ENCODE results near the gene CMPK1. TPM values are rescaled to one million over a fixed set of nuclear protein-coding genes. Genes with fewer than 3 reads are reported as not detected.
A peak's percentile ranks its signal among the peaks of the same experiment; 100 is the strongest.

Gene CMPK1
- total and polyA plus RNA-seq, 10 of the 15 experiments (the other 5 are each of a cell fraction or from before 2014, with no cell fraction given) = 43.7 to 159 (median 85.6) TPM

DNA sequence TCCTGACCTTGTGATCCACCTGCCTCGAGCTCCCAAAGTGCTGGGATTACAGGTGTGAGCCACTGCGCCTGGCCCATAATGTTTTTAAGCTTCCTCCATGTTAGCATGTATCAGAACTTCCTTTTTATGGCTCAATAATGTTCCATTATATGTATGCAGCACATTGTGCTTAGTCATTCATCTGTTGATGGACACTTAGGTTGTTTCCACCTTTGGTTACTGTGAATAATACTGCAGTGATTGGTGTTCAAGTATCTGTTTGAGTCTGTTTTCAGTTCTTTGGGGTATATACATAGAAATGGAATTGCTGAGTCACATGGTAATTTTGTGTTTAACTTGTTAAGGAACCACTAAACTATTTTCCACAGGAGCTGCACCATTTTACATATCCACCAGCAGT lies 17.7 kb downstream of the CMPK1 start:
- no peak overlapping the region for H3K4me3 ChIP-seq
- FAIRE-seq = peak; percentile 69
- H4K20me1 ChIP-seq (ENCODE audit: control insufficient read depth, insufficient read depth) = no peaks in the 10 kb centered on the region
- H3K27me3 ChIP-seq (replicated peaks in 1 of 2; ENCODE audit: control insufficient read depth in 2 of 2, insufficient read depth in 2 of 2, low read length in 1 of 2) = no peaks in the 10 kb centered on the region
- ChIA-PET POLR2A (interaction anchor here (0.6 to 1.2 kb wide), 5 partner anchors 10 to 1433 kb away, joined by 3 to 9 read pairs (median 4); no protein-coding TSS in a partner anchor), SMC1A (ENCODE audit: uncharacterized antibody, unreplicated experiment) (interaction anchor here (0.7 to 1.3 kb wide), 6 partner anchors 13 to 352 kb away, joined by 3 to 7 read pairs (median 3); no protein-coding TSS in a partner anchor), CTCF (interaction anchor here (1.3 to 1.8 kb wide), 4 partner anchors 13 to 86 kb away, joined by 4 to 8 read pairs (median 6); partner anchors contain the start of gene FOXD2), RAD21 (ENCODE audit: unreplicated experiment) (interaction anchor here (0.6 to 1.9 kb wide), 3 partner anchors 13 to 62 kb away, joined by 3 to 12 read pairs (median 3); partner anchors contain the start of gene CMPK1)
- H3K9me3 ChIP-seq (replicated peaks; ENCODE audit: control insufficient read depth, insufficient read depth, low read length) = no peaks in the 10 kb centered on the region; the same call in 2 of the 3 replicates
- BruUV-seq (replicated peaks) = no TSS peak
- peak overlapping the region; percentile 61 for H3K27ac ChIP-seq (ENCODE audit: control insufficient read depth, insufficient read depth)
- H2AFZ ChIP-seq (ENCODE audit: control insufficient read depth, low read depth, low read length) = no peak overlapping the region
- no peak overlapping the region for H3K9ac ChIP-seq (ENCODE audit: control insufficient read depth, insufficient read depth, low read length)
- in situ Hi-C loops (cut with MboI) = no loop called here
- DNase-seq (ENCODE audit: low read depth, low spot score) = peak; percentile 72
- peak overlapping the region; percentile 7 for H3K4me2 ChIP-seq (ENCODE audit: control insufficient read depth, insufficient read depth)
- H3K79me2 ChIP-seq (ENCODE audit: control insufficient read depth, insufficient read depth, low read length) = peaks cover 18% of the 10 kb centered on the region
- H3K36me3 ChIP-seq (ENCODE audit: control insufficient read depth in 2 of 2, insufficient read depth in 2 of 2, low read length in 1 of 2) = peaks cover 0 to 5% of the 10 kb centered on the region in 2 experiments; a peak in 2 of 4 replicates
- H3K4me1 ChIP-seq (ENCODE audit: control insufficient read depth, insufficient read depth, low read length) = peaks cover 4% of the 10 kb centered on the region; the same call in 1 of the 2 replicates
- ATAC-seq = peak; percentile 98
- WGBS (ENCODE audit: insufficient coverage, insufficient replicate concordance, low lambda C conversion rate, missing lambda C conversion rate) = 87% methylated on average over 2 of the region's 2 CpGs
- intact Hi-C loops (cut with micrococcal nuclease; ENCODE audit: unreplicated experiment) = no loop called here
- 0 out of 2 replicates have a peak, but pooled peaks have one; percentile 23 for TF ChIP-seq BCL11A (IDR thresholded peaks at IDR 0.05; ENCODE audit: low read depth, low read length)
- TF ChIP-seq ZBTB40 (IDR thresholded peaks at IDR 0.05; ENCODE audit: borderline replicate concordance) = no peak
- no peak for TF ChIP-seq HDAC2 (IDR thresholded peaks at IDR 0.05)
- TF ChIP-seq TCF7 (IDR thresholded peaks at IDR 0.05; ENCODE audit: borderline replicate concordance) = no peak
- TF ChIP-seq CBX3 (IDR thresholded peaks at IDR 0.05; ENCODE audit: borderline replicate concordance, low read depth) = no peak
- TF ChIP-seq BMI1 (IDR thresholded peaks at IDR 0.05; ENCODE audit: borderline replicate concordance) = no peak
- no peak; the same call in 1 of the 2 replicates for TF ChIP-seq IRF4 (IDR thresholded peaks at IDR 0.05; ENCODE audit: low read depth, low read length)
- peak; percentile 77 for TF ChIP-seq ZNF24 (IDR thresholded peaks at IDR 0.05)
- TF ChIP-seq SKIL (IDR thresholded peaks at IDR 0.05; ENCODE audit: low read depth, poor library complexity, severe bottlenecking) = no peak
- TF ChIP-seq RB1 (IDR thresholded peaks at IDR 0.05; ENCODE audit: borderline replicate concordance) = no peak
- TF ChIP-seq, protein P1, sequence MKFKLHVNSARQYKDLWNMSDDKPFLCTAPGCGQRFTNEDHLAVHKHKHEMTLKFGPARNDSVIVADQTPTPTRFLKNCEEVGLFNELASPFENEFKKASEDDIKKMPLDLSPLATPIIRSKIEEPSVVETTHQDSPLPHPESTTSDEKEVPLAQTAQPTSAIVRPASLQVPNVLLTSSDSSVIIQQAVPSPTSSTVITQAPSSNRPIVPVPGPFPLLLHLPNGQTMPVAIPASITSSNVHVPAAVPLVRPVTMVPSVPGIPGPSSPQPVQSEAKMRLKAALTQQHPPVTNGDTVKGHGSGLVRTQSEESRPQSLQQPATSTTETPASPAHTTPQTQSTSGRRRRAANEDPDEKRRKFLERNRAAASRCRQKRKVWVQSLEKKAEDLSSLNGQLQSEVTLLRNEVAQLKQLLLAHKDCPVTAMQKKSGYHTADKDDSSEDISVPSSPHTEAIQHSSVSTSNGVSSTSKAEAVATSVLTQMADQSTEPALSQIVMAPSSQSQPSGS (IDR thresholded peaks at IDR 0.05; ENCODE audit: low read length) = no peak
- TF ChIP-seq, protein P2, sequence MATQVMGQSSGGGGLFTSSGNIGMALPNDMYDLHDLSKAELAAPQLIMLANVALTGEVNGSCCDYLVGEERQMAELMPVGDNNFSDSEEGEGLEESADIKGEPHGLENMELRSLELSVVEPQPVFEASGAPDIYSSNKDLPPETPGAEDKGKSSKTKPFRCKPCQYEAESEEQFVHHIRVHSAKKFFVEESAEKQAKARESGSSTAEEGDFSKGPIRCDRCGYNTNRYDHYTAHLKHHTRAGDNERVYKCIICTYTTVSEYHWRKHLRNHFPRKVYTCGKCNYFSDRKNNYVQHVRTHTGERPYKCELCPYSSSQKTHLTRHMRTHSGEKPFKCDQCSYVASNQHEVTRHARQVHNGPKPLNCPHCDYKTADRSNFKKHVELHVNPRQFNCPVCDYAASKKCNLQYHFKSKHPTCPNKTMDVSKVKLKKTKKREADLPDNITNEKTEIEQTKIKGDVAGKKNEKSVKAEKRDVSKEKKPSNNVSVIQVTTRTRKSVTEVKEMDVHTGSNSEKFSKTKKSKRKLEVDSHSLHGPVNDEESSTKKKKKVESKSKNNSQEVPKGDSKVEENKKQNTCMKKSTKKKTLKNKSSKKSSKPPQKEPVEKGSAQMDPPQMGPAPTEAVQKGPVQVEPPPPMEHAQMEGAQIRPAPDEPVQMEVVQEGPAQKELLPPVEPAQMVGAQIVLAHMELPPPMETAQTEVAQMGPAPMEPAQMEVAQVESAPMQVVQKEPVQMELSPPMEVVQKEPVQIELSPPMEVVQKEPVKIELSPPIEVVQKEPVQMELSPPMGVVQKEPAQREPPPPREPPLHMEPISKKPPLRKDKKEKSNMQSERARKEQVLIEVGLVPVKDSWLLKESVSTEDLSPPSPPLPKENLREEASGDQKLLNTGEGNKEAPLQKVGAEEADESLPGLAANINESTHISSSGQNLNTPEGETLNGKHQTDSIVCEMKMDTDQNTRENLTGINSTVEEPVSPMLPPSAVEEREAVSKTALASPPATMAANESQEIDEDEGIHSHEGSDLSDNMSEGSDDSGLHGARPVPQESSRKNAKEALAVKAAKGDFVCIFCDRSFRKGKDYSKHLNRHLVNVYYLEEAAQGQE (IDR thresholded peaks at IDR 0.05; ENCODE audit: low read depth, low read length) = no peak
